SJCRH30 (cell line): Measurements from ENCODE around the gene SEMA3F. TPM values are rescaled to one million over a fixed set of nuclear protein-coding genes. Genes with fewer than 3 reads are reported as not detected.
A peak's percentile ranks its signal among the peaks of the same experiment; 100 is the strongest.

ENCODE experiments used
- DNase-seq, 2 experiments: peaks; one replicate each; pipeline ENCODE4 v3.0.0-alpha.2; 2015 to 2020
- H3K27ac ChIP-seq: fragments of 250-450 bp; sonication (Bioruptor Pico); 2 replicates; pipeline ENCODE4 v1.5.1; 2020; ENCODE audit warnings: mild to moderate bottlenecking, moderate library complexity
- H3K27me3 ChIP-seq: fragments of 250-450 bp; sonication (Bioruptor Pico); 2 replicates; pipeline ENCODE4 v1.5.1; 2020; ENCODE audit warnings: mild to moderate bottlenecking, moderate library complexity
- H3K36me3 ChIP-seq: fragments of 250-450 bp; sonication (Bioruptor Pico); 2 replicates; pipeline ENCODE4 v1.5.1; 2020; ENCODE audit warnings: mild to moderate bottlenecking, moderate library complexity
- H3K4me1 ChIP-seq: fragments of 250-450 bp; sonication (Bioruptor Pico); 2 replicates; pipeline ENCODE4 v1.5.1; 2020; ENCODE audit warnings: mild to moderate bottlenecking, moderate library complexity
- H3K4me3 ChIP-seq: fragments of 250-450 bp; sonication (Bioruptor Pico); 2 replicates; pipeline ENCODE4 v1.5.1; 2020; ENCODE audit warnings: mild to moderate bottlenecking, moderate library complexity
- H3K9me3 ChIP-seq: fragments of 250-450 bp; sonication (Bioruptor Pico); replicated peaks from 2 replicates; pipeline ENCODE4 v1.5.1; 2020; ENCODE audit warnings: mild to moderate bottlenecking, moderate library complexity
- total RNA-seq: library from RNA; depleted of rRNA; stranded (reverse); fragments of >200 nt; shearing (Covaris generic); gene quantifications from 2 replicates; pipeline ENCODE4 v1.2.3, GENCODE V29; 2014

The SEMA3F gene
- total RNA-seq, 1 experiment from 2014 or later: 9.3 TPM

DNA sequence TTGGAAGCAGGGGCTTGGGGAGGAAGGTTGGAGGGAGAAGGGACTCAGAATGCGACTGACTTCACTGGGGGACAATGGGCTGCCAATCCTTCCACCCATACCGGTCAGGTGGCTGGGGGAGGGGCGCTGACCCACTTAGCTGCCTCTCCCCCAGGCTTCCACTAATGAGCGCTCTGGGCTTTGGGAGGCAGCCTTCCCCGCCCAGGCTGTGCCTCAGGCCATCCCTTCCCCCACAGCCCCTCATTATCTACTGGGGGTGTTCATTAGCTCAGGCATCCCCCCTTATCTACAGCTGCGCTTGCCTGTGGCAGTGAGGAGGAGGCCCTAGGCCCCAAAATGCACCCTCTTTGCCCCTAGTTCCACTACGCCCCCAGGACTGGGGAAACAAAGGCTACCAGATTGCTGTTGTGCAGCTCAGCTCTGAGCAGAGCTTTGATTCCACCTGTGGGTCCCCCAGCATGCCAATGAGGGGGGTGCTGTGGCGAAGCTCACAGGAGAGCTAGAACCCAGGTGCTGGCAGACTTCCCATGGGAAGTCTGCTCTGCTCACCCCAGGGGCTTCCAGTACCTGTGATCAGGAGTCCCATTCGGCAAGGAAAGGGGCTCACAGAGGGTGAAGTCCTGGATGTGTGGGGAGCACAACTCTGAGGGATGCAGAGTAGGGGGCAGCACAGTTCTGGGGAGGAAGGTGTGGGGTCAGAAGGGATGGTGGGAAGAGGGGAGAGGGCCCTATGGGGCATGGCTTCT lies 29.4 kb upstream of the SEMA3F start:
- H3K4me1 ChIP-seq: peaks cover 7% of the 10 kb centered on the region; the same call in 1 of the 2 replicates
- H3K27me3 ChIP-seq: no peaks in the 10 kb centered on the region
- peaks cover 1% of the 10 kb centered on the region for H3K36me3 ChIP-seq
- DNase-seq: no peak
- no peak overlapping the region for H3K4me3 ChIP-seq
- no peaks in the 10 kb centered on the region for H3K9me3 ChIP-seq
- no peak overlapping the region for H3K27ac ChIP-seq

DNA sequence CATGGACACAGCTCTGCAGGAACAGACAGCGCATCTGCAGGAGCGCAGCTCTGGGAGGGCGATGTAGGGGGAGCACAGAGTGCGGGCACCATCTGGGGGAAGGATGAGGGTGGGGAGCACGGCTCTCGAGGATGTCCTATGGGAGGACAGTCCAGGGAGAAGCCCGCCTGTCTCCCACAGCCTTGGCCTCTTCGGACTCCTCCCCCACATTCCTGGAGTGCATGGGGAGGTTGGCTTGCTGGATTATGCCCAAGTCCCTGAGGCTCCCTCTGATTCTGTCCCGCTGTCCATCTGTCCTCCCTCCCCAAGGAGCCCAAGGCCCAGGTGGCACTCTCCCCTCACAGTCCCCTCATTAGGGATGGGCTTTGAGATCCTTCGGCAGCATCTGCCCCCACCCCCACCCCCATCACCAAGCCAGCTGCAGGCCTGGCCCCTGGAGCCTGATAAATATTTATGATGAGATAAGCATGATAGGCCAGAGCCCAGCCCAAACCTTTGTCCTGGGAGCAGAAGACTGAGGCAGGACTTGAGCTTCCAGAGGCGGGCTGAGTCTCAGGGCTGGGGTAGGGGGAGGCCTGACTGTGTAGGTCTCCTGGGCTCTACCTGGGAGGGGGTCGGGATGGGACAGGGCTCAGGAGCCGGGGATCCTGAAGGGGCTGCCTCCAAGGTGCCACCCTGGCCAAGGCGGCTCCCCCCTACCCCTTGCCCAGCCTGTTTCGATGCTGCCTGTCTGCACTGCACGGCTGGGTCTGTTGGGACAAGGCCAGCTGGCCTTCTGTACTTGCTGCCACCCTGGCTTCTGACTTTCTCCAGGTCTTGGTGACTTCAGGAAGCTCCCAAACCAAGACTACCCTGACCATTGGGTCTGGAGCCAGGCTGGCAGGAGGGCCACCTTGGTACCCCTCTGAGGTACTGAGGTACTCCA lies 28.6 kb upstream of the SEMA3F start:
- DNase-seq: peak; percentile 36 to 43
- no peaks in the 10 kb centered on the region for H3K27me3 ChIP-seq
- no peak overlapping the region for H3K27ac ChIP-seq
- H3K9me3 ChIP-seq: no peaks in the 10 kb centered on the region
- peaks cover 4% of the 10 kb centered on the region; the same call in 1 of the 2 replicates for H3K4me1 ChIP-seq
- no peaks in the 10 kb centered on the region for H3K36me3 ChIP-seq
- H3K4me3 ChIP-seq: no peak overlapping the region

DNA sequence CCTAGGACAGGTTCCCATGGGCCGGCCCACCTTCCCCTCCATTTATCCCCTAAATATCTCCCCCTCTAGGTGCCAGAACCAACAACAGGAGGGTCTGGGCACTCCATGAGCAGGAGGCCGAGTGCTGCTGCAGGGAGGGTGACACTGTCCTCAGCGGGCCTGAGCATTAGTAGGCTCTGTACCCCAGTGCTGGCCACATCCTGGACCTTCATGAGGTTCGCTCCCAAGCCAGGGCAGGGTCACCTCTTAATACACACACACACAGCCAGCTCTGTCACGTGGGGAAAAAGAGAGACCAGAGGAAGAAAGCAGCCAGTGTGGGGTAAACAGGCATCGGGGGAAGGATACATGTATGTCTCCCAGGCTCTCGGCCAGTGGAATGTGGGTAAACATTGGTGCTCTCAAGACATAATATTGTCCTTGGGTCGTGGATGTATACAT lies 27.9 kb upstream of the SEMA3F start:
- Histone ChIP-seq H3K27me3 (no peaks in the 10 kb centered on the region), H3K4me3 (no peak overlapping the region), H3K4me1 (peaks cover 4% of the 10 kb centered on the region; the same call in 1 of the 2 replicates), H3K36me3 (no peaks in the 10 kb centered on the region), H3K9me3 (no peaks in the 10 kb centered on the region), H3K27ac (no peak overlapping the region)
- no peak for DNase-seq

DNA sequence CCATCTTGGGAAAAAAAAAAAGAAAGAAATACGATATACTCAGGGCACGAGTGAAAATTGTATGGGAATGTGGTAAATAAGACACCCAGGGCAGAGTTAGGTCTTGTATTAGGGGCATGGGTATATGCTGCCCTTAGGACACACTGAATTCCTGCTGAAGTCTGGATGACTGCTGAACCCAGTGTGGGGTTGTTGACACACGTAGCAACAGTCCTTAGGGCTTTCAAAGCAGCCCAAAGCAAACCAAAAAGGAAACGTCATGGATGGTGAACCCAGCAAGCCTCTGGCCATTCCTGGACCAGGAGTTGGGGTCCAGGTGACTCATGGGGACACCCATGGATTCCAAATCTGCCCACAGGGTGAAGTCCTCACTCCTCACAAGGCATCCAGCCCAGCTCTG lies 27.1 kb upstream of the SEMA3F start:
- H3K4me1 ChIP-seq: peaks cover 4% of the 10 kb centered on the region; the same call in 1 of the 2 replicates
- H3K9me3 ChIP-seq: no peaks in the 10 kb centered on the region
- DNase-seq: no peak
- H3K27ac ChIP-seq: no peak overlapping the region
- H3K27me3 ChIP-seq: no peaks in the 10 kb centered on the region
- no peak overlapping the region for H3K4me3 ChIP-seq
- no peaks in the 10 kb centered on the region for H3K36me3 ChIP-seq

DNA sequence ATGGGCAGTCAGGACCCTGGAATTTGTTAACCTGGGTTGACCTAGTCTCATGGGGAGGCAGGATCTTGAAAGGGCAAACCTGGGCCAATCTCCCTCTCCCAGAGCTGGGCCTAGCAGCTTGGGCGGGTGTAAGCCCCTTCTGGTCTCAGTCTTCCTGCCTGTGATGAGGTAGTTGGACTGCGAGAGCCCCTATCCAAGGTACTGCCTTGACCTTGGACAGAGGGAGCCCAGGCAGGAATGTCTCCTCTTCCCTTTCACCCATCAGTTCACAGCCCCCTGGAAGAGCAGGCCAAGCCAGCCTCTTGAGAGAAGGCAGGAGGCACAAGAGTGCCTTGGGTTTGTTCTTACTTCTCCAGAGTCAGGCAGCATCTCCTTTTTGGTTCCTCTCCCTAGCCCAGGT lies 24.7 kb upstream of the SEMA3F start:
- Histone ChIP-seq H3K4me1 (peaks cover 4% of the 10 kb centered on the region; the same call in 1 of the 2 replicates), H3K4me3 (no peak overlapping the region), H3K36me3 (no peaks in the 10 kb centered on the region), H3K27ac (no peak overlapping the region), H3K9me3 (no peaks in the 10 kb centered on the region), H3K27me3 (no peaks in the 10 kb centered on the region)
- DNase-seq: no peak

DNA sequence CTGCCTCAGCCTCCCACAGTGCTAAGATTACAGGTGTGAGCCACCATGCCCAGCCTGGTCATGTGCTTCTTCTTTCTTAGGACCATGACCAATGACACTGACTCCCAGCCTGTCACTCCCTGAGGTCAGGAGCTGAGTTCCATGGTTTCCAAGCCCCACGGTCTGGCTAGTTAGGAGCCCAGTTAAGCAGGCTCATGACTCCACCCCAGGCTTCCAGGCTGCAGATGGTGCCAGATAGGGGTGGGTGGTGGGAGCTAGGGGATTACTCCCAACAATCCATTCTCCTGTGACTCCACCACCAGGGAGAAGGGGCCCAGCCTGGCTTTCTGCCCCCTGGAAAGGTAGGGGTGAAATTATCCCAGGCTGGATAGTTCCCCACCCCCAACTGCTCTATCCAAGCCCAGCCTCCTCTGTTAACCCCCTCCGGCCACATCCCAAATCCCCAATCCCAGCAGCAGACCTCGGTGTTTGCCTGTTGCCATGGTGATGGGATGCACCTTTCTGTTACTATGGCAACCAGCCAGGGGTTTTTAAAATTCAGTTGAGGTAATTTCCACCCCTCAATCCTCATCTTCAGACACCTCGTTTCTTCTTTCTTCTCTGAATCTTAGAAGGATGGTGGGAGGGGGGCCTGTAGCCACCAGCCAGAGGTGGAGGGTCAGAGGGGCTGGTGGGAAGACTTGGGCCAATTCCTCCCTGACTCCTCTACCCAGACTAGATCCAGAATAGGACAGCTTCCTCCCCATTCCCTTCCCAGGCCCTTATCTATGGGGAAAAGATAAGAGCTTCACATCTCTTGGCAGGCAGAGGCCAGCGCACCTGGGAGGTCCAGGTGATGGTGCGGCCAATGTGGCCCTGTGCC lies 22.5 kb upstream of the SEMA3F start:
- Histone ChIP-seq H3K27ac (no peak overlapping the region), H3K4me1 (peaks cover 9% of the 10 kb centered on the region; the same call in 1 of the 2 replicates), H3K36me3 (no peaks in the 10 kb centered on the region), H3K27me3 (no peaks in the 10 kb centered on the region), H3K4me3 (no peak overlapping the region), H3K9me3 (no peaks in the 10 kb centered on the region)
- no peak for DNase-seq

DNA sequence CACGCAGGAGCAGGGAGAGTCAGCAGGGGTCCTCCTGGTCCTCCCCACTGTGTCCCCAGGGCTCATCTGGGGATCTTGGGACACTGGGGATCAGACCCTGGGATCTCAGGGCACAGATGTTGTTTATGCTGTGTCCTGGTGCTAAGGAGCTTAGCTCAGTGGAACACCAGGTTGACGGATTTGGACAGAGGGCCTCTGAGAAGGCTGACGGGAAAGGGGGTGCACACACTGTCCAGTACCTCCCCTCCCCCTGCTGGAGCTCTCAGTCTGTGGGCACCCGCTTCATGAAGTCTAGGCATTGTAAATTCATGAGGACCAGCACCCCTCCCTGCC lies 21.9 kb upstream of the SEMA3F start:
- no peaks in the 10 kb centered on the region for H3K9me3 ChIP-seq
- no peak for DNase-seq
- no peaks in the 10 kb centered on the region for H3K27me3 ChIP-seq
- no peaks in the 10 kb centered on the region for H3K36me3 ChIP-seq
- H3K4me3 ChIP-seq: no peak overlapping the region
- H3K4me1 ChIP-seq: peaks cover 13% of the 10 kb centered on the region; the same call in 1 of the 2 replicates
- H3K27ac ChIP-seq: no peak overlapping the region

DNA sequence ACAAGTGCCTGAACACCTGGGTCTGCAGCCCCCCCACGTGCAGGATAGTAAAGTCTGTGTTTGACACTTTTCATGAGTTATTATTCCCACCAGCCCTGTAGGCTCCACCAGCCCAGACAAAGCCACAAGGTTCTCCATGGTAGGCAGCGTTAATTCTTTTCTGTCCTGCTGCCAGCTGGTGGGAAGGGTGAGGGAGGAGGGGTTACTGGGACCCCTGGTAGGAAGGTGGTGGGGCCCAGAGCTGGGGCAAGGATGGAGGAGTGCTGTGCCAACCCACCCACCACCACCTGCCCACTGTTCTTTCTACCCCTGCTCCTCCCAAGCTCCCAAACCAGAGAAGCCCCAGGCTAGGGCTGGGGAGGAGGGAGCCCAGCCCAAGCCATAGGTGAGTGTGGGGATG lies 20.8 kb upstream of the SEMA3F start:
- H3K4me3 ChIP-seq: no peak overlapping the region
- no peaks in the 10 kb centered on the region for H3K36me3 ChIP-seq
- peaks cover 24% of the 10 kb centered on the region for H3K4me1 ChIP-seq
- no peak for DNase-seq
- H3K27me3 ChIP-seq: no peaks in the 10 kb centered on the region
- no peaks in the 10 kb centered on the region for H3K9me3 ChIP-seq
- no peak overlapping the region for H3K27ac ChIP-seq

DNA sequence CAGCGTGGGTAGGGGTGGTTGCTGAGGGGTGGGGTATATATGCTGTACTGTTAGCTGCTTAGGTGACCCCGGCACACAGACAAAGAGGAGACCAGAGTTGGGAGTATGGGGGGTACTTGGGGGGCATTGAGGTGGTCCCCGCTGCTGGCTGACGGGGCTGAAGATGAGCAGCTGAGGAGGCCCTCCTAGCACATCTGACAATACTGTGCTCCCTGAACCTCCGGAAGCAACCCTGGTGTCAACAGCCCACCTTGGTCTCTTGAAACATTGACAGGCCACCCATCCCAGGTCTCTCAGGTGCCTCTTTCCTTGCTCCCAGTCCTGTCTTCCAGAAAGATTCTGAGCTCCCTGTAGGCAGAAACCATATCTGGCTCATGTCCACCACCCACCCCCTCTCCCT lies 19.2 kb upstream of the SEMA3F start:
- no peaks in the 10 kb centered on the region for H3K36me3 ChIP-seq
- no peak overlapping the region for H3K27ac ChIP-seq
- no peak overlapping the region for H3K4me3 ChIP-seq
- no peaks in the 10 kb centered on the region for H3K27me3 ChIP-seq
- no peak for DNase-seq
- peaks cover 29% of the 10 kb centered on the region for H3K4me1 ChIP-seq
- H3K9me3 ChIP-seq: no peaks in the 10 kb centered on the region

DNA sequence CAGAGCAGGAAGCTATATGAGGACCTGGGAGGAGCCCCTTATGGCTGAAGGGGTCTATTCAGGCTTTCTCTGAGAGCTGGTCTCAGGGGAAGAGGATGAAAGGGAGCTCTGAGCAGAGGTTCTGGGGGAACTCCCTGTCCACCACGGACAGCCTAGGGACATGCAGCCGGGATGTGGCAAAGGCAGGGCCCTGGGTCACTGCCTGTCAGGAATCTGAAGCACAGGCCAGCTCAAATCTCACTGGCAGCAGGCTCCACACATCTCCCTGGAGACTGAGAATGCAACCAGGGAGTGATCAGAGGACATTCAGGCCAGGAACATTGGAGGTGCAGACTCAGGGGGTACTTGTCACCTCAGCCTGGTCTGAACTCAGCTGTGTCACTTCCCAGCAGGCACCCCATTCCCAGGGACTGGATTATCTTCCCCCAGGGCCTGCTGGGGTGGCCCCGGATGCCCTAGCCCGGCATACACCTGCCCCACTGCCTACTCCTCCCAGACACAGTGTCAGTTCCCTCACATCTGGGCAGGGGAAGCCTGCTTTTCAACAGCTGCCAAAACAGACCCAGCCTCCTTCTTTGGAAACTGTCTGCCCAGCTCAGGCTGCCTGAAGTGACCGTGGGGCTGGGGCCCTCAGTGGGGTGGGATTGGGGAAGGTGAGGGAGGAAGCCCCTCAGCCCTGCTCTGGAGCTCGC lies 18.3 kb upstream of the SEMA3F start:
- Histone ChIP-seq H3K9me3 (no peaks in the 10 kb centered on the region), H3K4me3 (no peak overlapping the region), H3K4me1 (peaks cover 29% of the 10 kb centered on the region), H3K27ac (no peak overlapping the region), H3K27me3 (no peaks in the 10 kb centered on the region), H3K36me3 (no peaks in the 10 kb centered on the region)
- peak in 1 of 2 experiments; percentile 56 for DNase-seq

DNA sequence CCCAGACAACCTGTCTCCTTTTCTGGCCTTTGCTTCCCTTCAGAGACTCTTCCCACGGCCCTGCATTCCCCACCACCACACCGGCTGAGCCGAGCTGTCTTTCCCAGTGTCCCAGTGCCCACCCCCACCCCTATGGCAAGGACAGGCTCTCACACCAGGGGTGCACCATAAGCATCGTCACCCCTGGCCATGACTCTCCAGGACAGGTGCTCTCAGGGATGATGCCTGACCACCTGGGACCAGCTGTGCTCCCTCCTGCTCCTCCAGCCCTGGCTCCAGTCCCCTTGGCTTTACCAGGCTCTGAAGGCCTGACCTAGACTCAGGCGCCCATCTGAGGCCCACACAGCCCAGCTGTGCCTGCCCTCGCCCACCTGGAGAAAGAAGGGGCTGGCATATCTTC lies 17.6 kb upstream of the SEMA3F start:
- no peak for DNase-seq
- no peak overlapping the region for H3K4me3 ChIP-seq
- H3K27me3 ChIP-seq: no peaks in the 10 kb centered on the region
- H3K27ac ChIP-seq: no peak overlapping the region
- no peaks in the 10 kb centered on the region for H3K9me3 ChIP-seq
- peaks cover 29% of the 10 kb centered on the region for H3K4me1 ChIP-seq
- no peaks in the 10 kb centered on the region for H3K36me3 ChIP-seq

DNA sequence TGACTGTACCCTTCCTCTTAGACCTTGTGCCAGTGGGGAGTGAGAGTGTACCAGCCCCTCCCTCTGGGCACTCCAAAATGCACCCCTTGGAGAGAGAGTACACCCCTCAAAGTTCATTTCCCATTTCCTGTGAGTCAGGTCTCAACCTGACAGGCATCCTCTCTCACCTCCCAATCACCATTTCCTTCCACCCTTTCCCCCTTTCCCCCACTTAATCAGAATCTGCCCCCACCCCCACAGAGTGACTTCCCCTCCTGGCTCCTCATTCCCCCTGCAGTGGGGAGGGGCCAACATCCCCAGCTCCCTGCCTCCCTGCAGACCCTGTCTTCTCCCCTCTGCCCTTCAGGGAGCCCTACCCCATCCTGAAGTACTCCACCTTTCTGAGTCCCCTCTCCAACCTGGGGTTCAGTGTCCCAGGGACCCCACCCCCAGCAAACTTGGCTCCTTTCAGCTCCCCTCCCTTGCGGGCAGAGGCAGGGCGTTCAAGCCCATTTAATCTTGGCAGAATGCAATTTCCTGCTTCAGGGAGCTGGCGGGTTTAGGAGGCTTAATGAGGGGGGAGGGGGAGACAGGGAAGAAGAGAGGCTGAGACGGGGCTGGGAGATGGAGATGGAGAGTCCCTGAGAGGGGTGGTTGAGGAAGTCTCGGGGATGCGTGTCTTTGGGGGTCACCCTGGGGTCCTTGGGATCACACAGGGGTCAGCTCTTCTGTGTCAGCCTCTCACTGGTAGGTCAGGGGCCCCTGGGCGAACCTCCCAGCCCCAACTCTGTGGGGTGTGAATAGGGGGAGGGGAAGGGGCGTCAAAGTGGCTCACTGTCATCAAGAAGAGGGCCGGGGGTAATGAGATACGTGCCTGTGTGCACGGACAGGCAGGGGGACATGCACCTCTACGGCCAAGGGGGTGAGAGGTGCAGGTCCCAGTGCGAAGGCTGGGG lies 16.6 kb upstream of the SEMA3F start:
- DNase-seq: peak in 1 of 2 experiments; percentile 48

DNA sequence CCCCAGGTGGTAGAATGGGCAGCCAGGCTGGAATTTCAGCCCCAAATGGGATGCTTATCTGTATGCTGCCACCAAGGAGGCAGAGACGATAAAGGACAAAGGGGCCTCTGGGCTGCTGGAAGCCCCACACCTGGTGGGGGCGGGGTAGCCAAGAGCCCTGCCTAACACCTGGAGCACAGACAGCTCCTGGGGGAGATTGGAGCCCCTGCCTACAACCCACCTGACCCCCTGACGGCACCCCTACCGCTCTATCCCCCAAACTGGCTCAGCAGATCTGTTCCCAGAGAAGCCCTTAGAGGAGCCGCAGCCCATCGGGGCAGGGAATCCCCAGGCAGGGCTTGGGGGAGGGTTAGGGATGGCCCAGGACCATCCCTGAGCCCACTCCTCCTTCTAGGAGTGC lies 15.8 kb upstream of the SEMA3F start:
- Histone ChIP-seq H3K27ac (no peak overlapping the region), H3K27me3 (no peaks in the 10 kb centered on the region), H3K9me3 (no peaks in the 10 kb centered on the region), H3K4me1 (peaks cover 29% of the 10 kb centered on the region), H3K36me3 (no peaks in the 10 kb centered on the region), H3K4me3 (no peak overlapping the region)
- DNase-seq: no peak

More for the DNA sequence above, 16.6 kb upstream of the SEMA3F start:
- Histone ChIP-seq H3K27ac (no peak overlapping the region), H3K9me3 (no peaks in the 10 kb centered on the region), H3K4me3 (no peak overlapping the region), H3K4me1 (peaks cover 29% of the 10 kb centered on the region), H3K27me3 (no peaks in the 10 kb centered on the region), H3K36me3 (no peaks in the 10 kb centered on the region)
